NCI-H460 (cell line): ENCODE measurements around the gene TMEM202. TPM values are rescaled to one million over a fixed set of nuclear protein-coding genes. Genes with fewer than 3 reads are reported as not detected.

Experiments
- total RNA-seq: library from RNA; depleted of rRNA; stranded (reverse); fragments of >200 nt; shearing (Covaris generic); gene quantifications from 2 replicates; pipeline ENCODE4 v1.2.3, GENCODE V29; 2014; rRNA removed

TMEM202 gene
- total RNA-seq, 1 experiment from 2014 or later: not detected

Other genes with a start within 250 kb of the TMEM202 start
- 0.25 and 0.43 TPM in 2 replicates for gene GRAMD2A, start 200.5 kb upstream of the TMEM202 start, total RNA-seq
- 858 and 924 TPM in 2 replicates for gene PKM, start 167.1 kb upstream of the TMEM202 start, total RNA-seq
- 31.4 and 36.9 TPM in 2 replicates for gene PARP6, start 125.8 kb upstream of the TMEM202 start, total RNA-seq
- 0.10 and 0.32 TPM in 2 replicates for gene CELF6, start 78.1 kb upstream of the TMEM202 start, total RNA-seq
- gene HEXA, start 22.3 kb upstream of the TMEM202 start, total RNA-seq: 107 and 115 TPM in 2 replicates
- gene ARIH1, start 76.0 kb downstream of the TMEM202 start, total RNA-seq: 54.8 and 61.2 TPM in 2 replicates